GM19463 (cell line): ENCODE results near the gene PREP.

ENCODE experiments used
- ATAC-seq: cut with Tn5 transposase; IDR thresholded peaks from one replicate; pipeline ENCODE4 v1.9.1; 2021; ENCODE audit warnings: mild to moderate bottlenecking, moderate library complexity; ENCODE audit not compliant: unreplicated experiment

Gene PREP

GRCh38 chr6:105310947-105311346 is 91.9 kb downstream of the PREP start:
- ATAC-seq: no peak

GRCh38 chr6:105310371-105310770 is 92.5 kb downstream of the PREP start:
- no peak for ATAC-seq

GRCh38 chr6:105308840-105309239 is 94.0 kb downstream of the PREP start:
- ATAC-seq: no peak

GRCh38 chr6:105305521-105305920 is 97.4 kb downstream of the PREP start:
- no peak for ATAC-seq

- ATAC-seq: no peak
Measured at GRCh38 chr6:105304825-105305224, 98.1 kb downstream of the PREP start.

GRCh38 chr6:105304366-105304765 is 98.5 kb downstream of the PREP start:
- no peak for ATAC-seq

GRCh38 chr6:105302617-105303128 is 100.2 kb downstream of the PREP start:
- no peak for ATAC-seq

- no peak for ATAC-seq
Measured at GRCh38 chr6:105301756-105302616, 100.9 kb downstream of the PREP start.

- no peak for ATAC-seq
Measured at GRCh38 chr6:105301072-105301503, 101.8 kb downstream of the PREP start.

GRCh38 chr6:105300090-105300489 is 102.8 kb downstream of the PREP start:
- no peak for ATAC-seq

GRCh38 chr6:105294129-105294528 is 108.8 kb downstream of the PREP start:
- ATAC-seq: no peak

GRCh38 chr6:105292689-105293339 is 110.1 kb downstream of the PREP start:
- ATAC-seq: no peak

- ATAC-seq: no peak
Measured at GRCh38 chr6:105291525-105291924, 111.4 kb downstream of the PREP start.

- ATAC-seq: no peak
Measured at GRCh38 chr6:105282631-105283585, 120.0 kb downstream of the PREP start.

- ATAC-seq: no peak
Measured at GRCh38 chr6:105280033-105280432, 122.8 kb downstream of the PREP start.

GRCh38 chr6:105279463-105279862 is 123.4 kb downstream of the PREP start:
- ATAC-seq: no peak

GRCh38 chr6:105278813-105279212 is 124.1 kb downstream of the PREP start:
- ATAC-seq: no peak

- no peak for ATAC-seq
Measured at GRCh38 chr6:105278035-105278434, 124.8 kb downstream of the PREP start.

GRCh38 chr6:105276374-105276773 is 126.5 kb downstream of the PREP start:
- ATAC-seq: no peak

GRCh38 chr6:105275542-105275941 is 127.3 kb downstream of the PREP start:
- ATAC-seq: no peak

- ATAC-seq: no peak
Measured at GRCh38 chr6:105274678-105275077, 128.2 kb downstream of the PREP start.
